UCSD-AML1 (cell line): ENCODE measurements around the gene SPRED2.

Experiments
- DNase-seq: peaks from one replicate; lab custom pipeline; 2025; ENCODE audit not compliant: unreplicated experiment; lab: John Stamatoyannopoulos, UW

The SPRED2 gene

GRCh38 chr2:65369980-65370379 lies 62.4 kb downstream of the SPRED2 start:
- no peak for DNase-seq

GRCh38 chr2:65369574-65369973 lies 62.8 kb downstream of the SPRED2 start:
- DNase-seq = no peak

- no peak for DNase-seq
Observed at GRCh38 chr2:65368468-65368867, 63.9 kb downstream of the SPRED2 start.

- DNase-seq = peak; percentile 17
Observed at GRCh38 chr2:65367524-65367923, 64.9 kb downstream of the SPRED2 start.

- peak; percentile 19 for DNase-seq
Observed at GRCh38 chr2:65366595-65367125, 65.7 kb downstream of the SPRED2 start.

GRCh38 chr2:65364986-65365733 lies 67.2 kb downstream of the SPRED2 start:
- DNase-seq = no peak

GRCh38 chr2:65363879-65364666 lies 68.3 kb downstream of the SPRED2 start:
- DNase-seq = no peak

- no peak for DNase-seq
Observed at GRCh38 chr2:65361623-65362022, 70.8 kb downstream of the SPRED2 start.

GRCh38 chr2:65360441-65360840 lies 72.0 kb downstream of the SPRED2 start:
- DNase-seq = no peak

GRCh38 chr2:65358678-65359400 lies 73.6 kb downstream of the SPRED2 start:
- no peak for DNase-seq

- DNase-seq = no peak
Observed at GRCh38 chr2:65357959-65358294, 74.5 kb downstream of the SPRED2 start.

GRCh38 chr2:65357095-65357958 lies 75.1 kb downstream of the SPRED2 start:
- DNase-seq = no peak

- no peak for DNase-seq
Observed at GRCh38 chr2:65355186-65355831, 77.1 kb downstream of the SPRED2 start.

- no peak for DNase-seq
Observed at GRCh38 chr2:65354773-65355172, 77.6 kb downstream of the SPRED2 start.

- no peak for DNase-seq
Observed at GRCh38 chr2:65353927-65354326, 78.5 kb downstream of the SPRED2 start.

GRCh38 chr2:65353046-65353445 lies 79.4 kb downstream of the SPRED2 start:
- no peak for DNase-seq

- no peak for DNase-seq
Observed at GRCh38 chr2:65351948-65352595, 80.3 kb downstream of the SPRED2 start.

GRCh38 chr2:65351234-65351947 lies 81.0 kb downstream of the SPRED2 start:
- DNase-seq = no peak

- peak; percentile 31 for DNase-seq
Observed at GRCh38 chr2:65350651-65351056, 81.7 kb downstream of the SPRED2 start.
